T-cell (primary cell): Measurements from ENCODE around the gene LYST. TPM values are rescaled to one million over a fixed set of nuclear protein-coding genes. Genes with fewer than 3 reads are reported as not detected.

Experiments
- ATAC-seq, 4 experiments: fragments of 200-7000 bp in 3 of 4; fragments of 150-1000 bp in 1 of 4; cut with Tn5 transposase; replicated peaks in 1 of 4; 1 replicate in 3 of 4; 2 replicates in 1 of 4; pipeline ENCODE4 v1.10.0; 2021; ENCODE audit warnings: moderate library complexity in 3 of 4, mild to moderate bottlenecking in 2 of 4, moderate number of reproducible peaks in 1 of 4
- CTCF ChIA-PET, 2 donors: fragments of 300-600 bp; sonication (Branson Sonifier 250); formaldehyde crosslinking; loops; one replicate each; lab custom pipeline; 2022; ENCODE audit warnings: antibody characterized with exemption in 2 of 2; lab: Charles Lee
- POLR2A ChIA-PET, 2 donors: fragments of 300-600 bp; sonication (Branson Sonifier 250); formaldehyde crosslinking; loops; one replicate each; lab custom pipeline; 2022; ENCODE audit warnings: antibody characterized with exemption in 2 of 2; lab: Charles Lee
- DNase-seq, 35 experiments: peaks; one replicate each; pipeline versions ENCODE4 v3.0.0 to v3.0.0-alpha.2; 2013 to 2023
- H3K27ac ChIP-seq: one replicate; pipeline ENCODE4 v1.5.1; 2013; ENCODE audit warnings: low read length
- H3K27me3 ChIP-seq, 2 experiments: replicated peaks in 1 of 2; 1 replicate in 1 of 2; 2 replicates in 1 of 2; pipeline versions ENCODE4 v1.6.1 to v1.7.0; 2013; ENCODE audit warnings: low read length in 1 of 2, mixed read lengths in 1 of 2; ENCODE audit not compliant: control insufficient read depth in 2 of 2, insufficient read depth in 2 of 2; ENCODE audit errors: extremely low read depth in 1 of 2
- H3K36me3 ChIP-seq, 2 donors: 1 replicate in 1 of 2; 2 replicates in 1 of 2; pipeline versions ENCODE4 v1.6.1 to v1.7.0; 2013; ENCODE audit warnings: low read length in 1 of 2; ENCODE audit not compliant: control insufficient read depth in 2 of 2, insufficient read depth in 1 of 2; ENCODE audit errors: extremely low read depth in 1 of 2
- H3K4me1 ChIP-seq, 2 experiments: 1 replicate in 1 of 2; 2 replicates in 1 of 2; pipeline versions ENCODE4 v1.6.1 to v1.7.0; 2013; ENCODE audit warnings: low read length in 2 of 2, mixed read lengths in 1 of 2; ENCODE audit not compliant: insufficient read depth in 2 of 2, control insufficient read depth in 1 of 2; ENCODE audit errors: extremely low read depth in 1 of 2
- H3K4me3 ChIP-seq, 2 donors: 1 replicate in 1 of 2; 2 replicates in 1 of 2; pipeline versions ENCODE4 v1.5.1 to v1.7.0; 2013; ENCODE audit warnings: mild to moderate bottlenecking in 2 of 2, low read length in 1 of 2, moderate library complexity in 1 of 2; ENCODE audit not compliant: control insufficient read depth in 1 of 2; ENCODE audit errors: extremely low read depth in 1 of 2
- H3K9me3 ChIP-seq: 2 replicates; pipeline ENCODE4 v1.7.0; 2013
- H3K27ac Mint-ChIP-seq, 2 donors: one replicate each; pipeline ENCODE4 v1.8.0; 2020 to 2021; ENCODE audit warnings: mild to moderate bottlenecking in 2 of 2, mixed read lengths in 2 of 2
- H3K27me3 Mint-ChIP-seq, 2 donors: one replicate each; pipeline ENCODE4 v1.8.0; 2021 to 2022; ENCODE audit warnings: mixed read lengths in 2 of 2
- H3K36me3 Mint-ChIP-seq: one replicate; pipeline ENCODE4 v1.8.0; 2021; ENCODE audit warnings: mixed read lengths
- H3K4me1 Mint-ChIP-seq, 3 donors: one replicate each; pipeline ENCODE4 v1.8.0; 2020 to 2022; ENCODE audit warnings: mixed read lengths in 3 of 3, mild to moderate bottlenecking in 1 of 3
- H3K4me3 Mint-ChIP-seq, 3 donors: one replicate each; pipeline ENCODE4 v1.8.0; 2020 to 2022; ENCODE audit warnings: mild to moderate bottlenecking in 3 of 3, mixed read lengths in 3 of 3, moderate library complexity in 3 of 3
- H3K9me3 Mint-ChIP-seq, 3 donors: one replicate each; pipeline ENCODE4 v1.8.0; 2020 to 2022; ENCODE audit warnings: mixed read lengths in 3 of 3
- WGBS: methylation state at CpG from one replicate; pipeline ENCODE4 v1.1.5; 2013; ENCODE audit warnings: missing lambda C conversion rate; ENCODE audit not compliant: insufficient coverage; 5-methylcytosine and 5-hydroxymethylcytosine counted together
- total RNA-seq, 35 experiments: library from RNA in 6 of 35; stranded (reverse) in 6 of 35; fragments of 120-200 nt in 1 of 35; gene quantifications; one replicate each; pipeline versions ENCODE4 v1.2.1 to v1.2.4 and lab custom pipeline; 2013 to 2026

LYST gene
- total RNA-seq, 5 donors from 2014 or later (not counting 1 experiment from before 2014, with no cell fraction given) = 19.7 to 37.9 (median 29.1) TPM

GRCh38 chr1:235817101-235817728 is 49.5 kb downstream of the LYST start:
- Histone ChIP-seq H3K36me3 (peaks cover 0 to 2% of the 10 kb centered on the region in 2 donors), H3K9me3 (no peaks in the 10 kb centered on the region), H3K4me3 (no peak overlapping the region), H3K27me3 (no peaks in the 10 kb centered on the region), H3K4me1 (no peaks in the 10 kb centered on the region), H3K27ac (no peak overlapping the region)
- Mint-ChIP-seq H3K4me1 (peaks cover 0 to 7% (median 3%) of the 10 kb centered on the region in 3 donors), H3K27ac (no peak overlapping the region), H3K27me3 (no peaks in the 10 kb centered on the region), H3K36me3 (no peaks in the 10 kb centered on the region), H3K4me3 (no peak overlapping the region), H3K9me3 (no peaks in the 10 kb centered on the region)
- no CpG with 5 or more reads among the region's 5 CpGs for WGBS
- CTCF ChIA-PET = interaction anchor here in 1 of 2 donors (0.6 to 1.4 kb wide), 2 partner anchors 154 to 989 kb away, joined by 3 to 6 read pairs; no protein-coding TSS in a partner anchor
- DNase-seq (no peak), ATAC-seq (no peak)
- POLR2A ChIA-PET = no interaction called here

GRCh38 chr1:235809688-235810397 is 56.9 kb downstream of the LYST start:
- WGBS = 100% methylated on average over 6 of the region's 12 CpGs
- no peaks in the 10 kb centered on the region for H3K4me1 ChIP-seq
- no peak overlapping the region for H3K27ac ChIP-seq
- H3K36me3 ChIP-seq = peaks cover 4 to 30% of the 10 kb centered on the region in 2 donors
- CTCF ChIA-PET = no interaction called here
- DNase-seq = no peak
- Mint-ChIP-seq H3K9me3 (no peaks in the 10 kb centered on the region), H3K27me3 (no peaks in the 10 kb centered on the region), H3K36me3 (peaks cover 32% of the 10 kb centered on the region), H3K4me1 (no peaks in the 10 kb centered on the region), H3K4me3 (no peak overlapping the region), H3K27ac (no peak overlapping the region)
- POLR2A ChIA-PET = no interaction called here
- ATAC-seq = no peak
- H3K9me3 ChIP-seq = no peaks in the 10 kb centered on the region
- H3K4me3 ChIP-seq = no peak overlapping the region
- no peaks in the 10 kb centered on the region for H3K27me3 ChIP-seq

GRCh38 chr1:235808223-235808622 is 58.5 kb downstream of the LYST start:
- POLR2A ChIA-PET = no interaction called here

GRCh38 chr1:235806123-235806522 is 60.6 kb downstream of the LYST start:
- Histone ChIP-seq H3K27ac (no peak overlapping the region), H3K4me1 (no peaks in the 10 kb centered on the region), H3K36me3 (peaks cover 4 to 35% of the 10 kb centered on the region in 2 donors), H3K9me3 (no peaks in the 10 kb centered on the region), H3K4me3 (no peak overlapping the region), H3K27me3 (no peaks in the 10 kb centered on the region)
- 76% methylated on average over 4 of the region's 7 CpGs for WGBS
- DNase-seq (no peak), ATAC-seq (no peak)
- Mint-ChIP-seq H3K9me3 (no peaks in the 10 kb centered on the region), H3K27ac (no peak overlapping the region), H3K36me3 (peaks cover 46% of the 10 kb centered on the region), H3K4me3 (no peak overlapping the region), H3K4me1 (peaks cover 0 to 3% (median 0%) of the 10 kb centered on the region in 3 donors), H3K27me3 (no peaks in the 10 kb centered on the region)
- POLR2A ChIA-PET = no interaction called here
- CTCF ChIA-PET = interaction anchor here in 1 of 2 donors (0.6 kb wide), 1 partner anchor 250 kb away, joined by 4 read pairs; no protein-coding TSS in a partner anchor

More at GRCh38 chr1:235808223-235808622, 58.5 kb downstream of the LYST start:
- WGBS = no CpG with 5 or more reads among the region's 6 CpGs
- Histone ChIP-seq H3K4me1 (no peaks in the 10 kb centered on the region), H3K9me3 (no peaks in the 10 kb centered on the region), H3K4me3 (no peak overlapping the region), H3K27ac (no peak overlapping the region), H3K36me3 (peaks cover 4 to 37% of the 10 kb centered on the region in 2 donors), H3K27me3 (no peaks in the 10 kb centered on the region)
- Mint-ChIP-seq H3K4me3 (no peak overlapping the region), H3K36me3 (peaks cover 34% of the 10 kb centered on the region), H3K27ac (no peak overlapping the region), H3K9me3 (no peaks in the 10 kb centered on the region), H3K4me1 (no peaks in the 10 kb centered on the region), H3K27me3 (no peaks in the 10 kb centered on the region)
- ATAC-seq (no peak), DNase-seq (no peak)
- CTCF ChIA-PET = interaction anchor here in 1 of 2 donors (0.7 kb wide), 1 partner anchor 25 kb away, joined by 3 read pairs; no protein-coding TSS in a partner anchor

- no peaks in the 10 kb centered on the region for H3K27me3 ChIP-seq
- 76% methylated on average over 2 of the region's 4 CpGs for WGBS
- ATAC-seq (no peak), DNase-seq (no peak)
- Mint-ChIP-seq H3K4me1 (peaks cover 0 to 3% (median 0%) of the 10 kb centered on the region in 3 donors), H3K4me3 (no peak overlapping the region), H3K36me3 (peaks cover 46% of the 10 kb centered on the region), H3K27me3 (no peaks in the 10 kb centered on the region), H3K27ac (no peak overlapping the region), H3K9me3 (no peaks in the 10 kb centered on the region)
- peaks cover 0 to 21% of the 10 kb centered on the region in 2 donors for H3K36me3 ChIP-seq
- no peak overlapping the region for H3K27ac ChIP-seq
- no peaks in the 10 kb centered on the region for H3K9me3 ChIP-seq
- CTCF ChIA-PET = interaction anchor here in 1 of 2 donors (0.7 to 2.2 kb wide), 2 partner anchors 169 to 390 kb away, joined by 8 read pairs; no protein-coding TSS in a partner anchor
- no peaks in the 10 kb centered on the region for H3K4me1 ChIP-seq
- POLR2A ChIA-PET = no interaction called here
- H3K4me3 ChIP-seq = no peak overlapping the region
These were observed 63.9 kb downstream of the LYST start for GRCh38 chr1:235802573-235803346.

GRCh38 chr1:235799264-235799663 is 67.4 kb downstream of the LYST start:
- Mint-ChIP-seq H3K27me3 (no peaks in the 10 kb centered on the region), H3K4me1 (peaks cover 0 to 3% (median 0%) of the 10 kb centered on the region in 3 donors), H3K27ac (no peak overlapping the region), H3K36me3 (peaks cover 59% of the 10 kb centered on the region), H3K9me3 (peaks cover 0 to 3% (median 0%) of the 10 kb centered on the region in 3 donors), H3K4me3 (no peak overlapping the region)
- Histone ChIP-seq H3K9me3 (no peaks in the 10 kb centered on the region), H3K27ac (no peak overlapping the region), H3K4me3 (no peak overlapping the region), H3K27me3 (no peaks in the 10 kb centered on the region), H3K4me1 (no peaks in the 10 kb centered on the region), H3K36me3 (peaks cover 0 to 8% of the 10 kb centered on the region in 2 donors)
- no peak for ATAC-seq
- ChIA-PET CTCF (no interaction called here), POLR2A (no interaction called here)
- WGBS = no CpG with 5 or more reads among the region's 2 CpGs
- no peak for DNase-seq
